ENCODE measurements around the gene CRIP1.

Gene CRIP1

DNA sequence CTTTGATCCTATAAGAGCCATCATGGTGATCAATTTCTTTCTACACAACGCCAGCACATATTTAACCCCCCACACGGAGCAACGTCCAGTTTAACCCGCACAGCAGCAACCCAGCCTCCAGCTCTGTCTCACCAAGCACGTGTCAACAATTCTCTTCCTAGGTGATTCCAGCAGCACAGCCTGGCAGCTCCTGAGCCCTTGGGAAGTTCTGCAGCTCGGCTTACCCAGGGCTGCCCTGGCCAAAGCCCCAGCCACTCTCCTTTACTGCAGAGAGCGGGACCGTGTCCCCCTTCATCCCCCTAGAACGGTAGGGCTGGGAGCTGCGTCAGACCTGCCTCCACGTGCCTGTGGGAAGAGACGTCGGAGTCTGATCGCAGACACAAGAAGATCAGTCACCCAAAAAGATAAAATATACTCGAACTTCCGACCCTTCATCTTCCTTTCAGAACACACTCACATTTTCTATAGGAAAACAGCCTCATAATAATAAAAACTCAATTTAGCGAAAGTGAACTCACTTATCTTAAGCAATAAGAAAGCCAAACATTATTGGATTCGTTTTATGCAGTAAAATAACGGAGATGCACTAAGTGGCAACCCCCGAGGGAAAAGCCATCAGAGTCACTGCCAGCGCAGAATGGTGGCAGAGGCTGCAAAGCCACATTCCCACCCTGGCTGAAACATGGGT is 47.3 kb downstream of the CRIP1 start:
- no peak for DNase-seq (ENCODE audit: low spot score)

GRCh38 chr14:105534586-105534985 is 47.9 kb downstream of the CRIP1 start:
- no peak for DNase-seq (ENCODE audit: low spot score)

GRCh38 chr14:105536051-105536450 is 49.4 kb downstream of the CRIP1 start:
- no peak for DNase-seq (ENCODE audit: low spot score)

GRCh38 chr14:105536691-105537579 is 50.2 kb downstream of the CRIP1 start:
- no peak for DNase-seq (ENCODE audit: low spot score)

DNA sequence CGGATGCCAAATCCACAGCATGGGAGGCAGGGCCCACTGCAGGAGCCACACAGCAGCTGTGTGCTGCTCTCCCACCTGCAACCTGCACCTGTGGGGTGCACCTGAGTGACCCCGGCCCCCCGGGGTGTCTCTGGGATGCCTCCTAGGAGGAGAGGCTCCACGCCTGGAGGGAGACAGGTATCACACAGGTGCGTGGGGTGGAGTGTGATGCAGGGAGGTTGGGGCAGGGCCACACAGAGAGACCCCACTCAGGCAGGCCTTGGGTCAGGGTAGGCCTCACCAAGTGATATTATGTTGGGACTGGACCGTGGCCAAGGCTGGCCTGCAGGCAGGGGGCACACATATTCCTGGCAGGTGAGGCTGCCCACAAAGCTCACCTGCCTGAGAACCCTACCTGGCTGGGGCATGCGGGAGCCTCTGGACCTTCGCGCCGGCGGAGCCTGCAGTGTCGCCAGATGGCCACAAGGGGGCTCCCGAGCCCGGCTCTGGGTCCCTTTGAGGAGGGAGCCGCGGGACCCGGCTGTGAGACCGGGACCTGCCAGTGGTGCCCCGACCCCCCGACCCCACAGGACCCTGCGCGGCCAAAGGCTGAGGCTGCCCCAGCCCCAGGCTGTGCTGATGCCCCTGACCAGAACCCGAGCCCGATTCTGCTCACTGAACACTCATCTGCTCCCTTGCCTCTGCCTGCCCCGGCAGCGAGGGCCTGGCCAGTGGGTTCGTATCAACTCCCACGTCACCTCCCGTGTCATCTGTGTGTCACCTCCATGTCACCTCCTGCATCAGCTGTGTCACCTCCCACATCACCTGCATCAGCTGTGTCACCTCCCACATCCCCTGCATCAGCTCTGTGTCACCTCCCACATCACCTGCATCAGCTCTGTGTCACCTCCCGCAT is 51.1 kb downstream of the CRIP1 start:
- peak; percentile 77 for DNase-seq (ENCODE audit: low spot score)

Measured in AG08395 (cell line).